ENCODE results near the gene COX15.
"Not testable (repeated sequence)": the region's sequence is repeated elsewhere in the genome, so short reads cannot be mapped to it uniquely, and the experiment has no call there.

Gene COX15

GRCh38 chr10:99748823-99749451 lies 17.0 kb upstream of the COX15 start:
- no peak overlapping the region for H3K27ac ChIP-seq
- H3K4me3 ChIP-seq (IDR thresholded peaks at IDR 0.05; ENCODE audit: insufficient read depth, low read depth, low read length) = no peak overlapping the region
- H3K4me1 ChIP-seq (ENCODE audit: low read depth, poor library complexity, severe bottlenecking) = no peaks in the 10 kb centered on the region
- no peak overlapping the region for H3K9ac ChIP-seq
- no peaks in the 10 kb centered on the region for H4K20me1 ChIP-seq (ENCODE audit: insufficient read depth)
- 0 out of 2 replicates have a peak, but pooled peaks cover under 1% of the 10 kb centered on the region for H3K36me3 ChIP-seq (ENCODE audit: insufficient read depth)
- H2AFZ ChIP-seq (ENCODE audit: low read depth) = no peak overlapping the region
- no peak for TF ChIP-seq CTCF (conservative IDR thresholded peaks at IDR 0.05; ENCODE audit: low read depth, low read length)
- no peaks in the 10 kb centered on the region for H3K27me3 ChIP-seq (ENCODE audit: insufficient read depth, low read depth)
- no peak overlapping the region for H3K4me2 ChIP-seq
- no peaks in the 10 kb centered on the region for H3K79me2 ChIP-seq (ENCODE audit: insufficient read depth, low read depth)

GRCh38 chr10:99746166-99746565 lies 14.2 kb upstream of the COX15 start:
- not testable (repeated sequence) for H3K27me3 ChIP-seq (ENCODE audit: insufficient read depth, low read depth); H3K4me2 ChIP-seq; H3K27ac ChIP-seq; H4K20me1 ChIP-seq (ENCODE audit: insufficient read depth); H3K4me1 ChIP-seq (ENCODE audit: low read depth, poor library complexity, severe bottlenecking); H3K36me3 ChIP-seq (ENCODE audit: insufficient read depth); H3K79me2 ChIP-seq (ENCODE audit: insufficient read depth, low read depth); H2AFZ ChIP-seq (ENCODE audit: low read depth); H3K4me3 ChIP-seq (IDR thresholded peaks at IDR 0.05; ENCODE audit: insufficient read depth, low read depth, low read length); H3K9ac ChIP-seq

- Histone ChIP-seq H3K36me3 (ENCODE audit: insufficient read depth) (peaks cover 9% of the 10 kb centered on the region; the same call in 1 of the 2 replicates), H3K4me2 (no peak overlapping the region), H4K20me1 (ENCODE audit: insufficient read depth) (no peaks in the 10 kb centered on the region), H3K27me3 (ENCODE audit: insufficient read depth, low read depth) (no peaks in the 10 kb centered on the region), H3K27ac (no peak overlapping the region), H3K4me1 (ENCODE audit: low read depth, poor library complexity, severe bottlenecking) (no peaks in the 10 kb centered on the region), H3K9ac (no peak overlapping the region), H2AFZ (ENCODE audit: low read depth) (no peak overlapping the region), H3K79me2 (ENCODE audit: insufficient read depth, low read depth) (no peaks in the 10 kb centered on the region), H3K4me3 (IDR thresholded peaks at IDR 0.05; ENCODE audit: insufficient read depth, low read depth, low read length) (no peak overlapping the region)
- no peak for TF ChIP-seq CTCF (conservative IDR thresholded peaks at IDR 0.05; ENCODE audit: low read depth, low read length)
These were observed 11.9 kb upstream of the COX15 start for GRCh38 chr10:99743841-99744240.

- Histone ChIP-seq H3K4me3 (IDR thresholded peaks at IDR 0.05; ENCODE audit: insufficient read depth, low read depth, low read length) (no peak overlapping the region), H3K4me2 (no peak overlapping the region), H4K20me1 (ENCODE audit: insufficient read depth) (no peaks in the 10 kb centered on the region), H3K4me1 (ENCODE audit: low read depth, poor library complexity, severe bottlenecking) (no peaks in the 10 kb centered on the region), H3K27me3 (ENCODE audit: insufficient read depth, low read depth) (no peaks in the 10 kb centered on the region), H3K9ac (no peak overlapping the region), H3K79me2 (ENCODE audit: insufficient read depth, low read depth) (no peaks in the 10 kb centered on the region), H3K36me3 (ENCODE audit: insufficient read depth) (peaks cover 9% of the 10 kb centered on the region; the same call in 1 of the 2 replicates), H2AFZ (ENCODE audit: low read depth) (no peak overlapping the region), H3K27ac (no peak overlapping the region)
- no peak for TF ChIP-seq CTCF (conservative IDR thresholded peaks at IDR 0.05; ENCODE audit: low read depth, low read length)
These were observed 10.8 kb upstream of the COX15 start for GRCh38 chr10:99742701-99743100.

- Histone ChIP-seq H3K4me1 (ENCODE audit: low read depth, poor library complexity, severe bottlenecking) (no peaks in the 10 kb centered on the region), H3K79me2 (ENCODE audit: insufficient read depth, low read depth) (no peaks in the 10 kb centered on the region), H3K27me3 (ENCODE audit: insufficient read depth, low read depth) (no peaks in the 10 kb centered on the region), H4K20me1 (ENCODE audit: insufficient read depth) (no peaks in the 10 kb centered on the region), H3K4me3 (IDR thresholded peaks at IDR 0.05; ENCODE audit: insufficient read depth, low read depth, low read length) (no peak overlapping the region), H3K36me3 (ENCODE audit: insufficient read depth) (peaks cover 11% of the 10 kb centered on the region; the same call in 1 of the 2 replicates), H3K4me2 (no peak overlapping the region), H2AFZ (ENCODE audit: low read depth) (no peak overlapping the region), H3K9ac (no peak overlapping the region), H3K27ac (no peak overlapping the region)
- no peak for TF ChIP-seq CTCF (conservative IDR thresholded peaks at IDR 0.05; ENCODE audit: low read depth, low read length)
These were observed 10.3 kb upstream of the COX15 start for GRCh38 chr10:99742254-99742653.
